HCT116 (cell line): ENCODE results near the gene CYB5B. TPM values are rescaled to one million over a fixed set of nuclear protein-coding genes. Genes with fewer than 3 reads are reported as not detected.

Source experiments
- ATAC-seq: fragments of 200-7000 bp; cut with Tn5 transposase; 2 replicates; pipeline ENCODE4 v1.9.1; 2020; ENCODE audit warnings: mild to moderate bottlenecking, moderate library complexity
- BruUV-seq: library from RNA; stranded (reverse); fragments of 400-500 nt; replicated peaks from 2 replicates; lab custom pipeline; 2021; lab: Mats Ljungman, UMichigan
- CTCF ChIA-PET: fragments of 300-600 bp; sonication (Branson Sonifier 250); formaldehyde crosslinking; loops from one replicate; lab custom pipeline; 2021; ENCODE audit warnings: antibody characterized with exemption; lab: Charles Lee
- POLR2A ChIA-PET: fragments of 300-600, 350-600 bp; sonication (Branson Sonifier 250); formaldehyde crosslinking; loops from one replicate; lab custom pipeline; 2021; ENCODE audit warnings: antibody characterized with exemption; lab: Charles Lee
- RAD21 ChIA-PET, 2 experiments: fragments of 300-600 bp; sonication (Branson Sonifier 250); formaldehyde crosslinking; loops; one replicate each; lab custom pipeline; 2023; ENCODE audit warnings: low total read pairs in 2 of 2; ENCODE audit not compliant: uncharacterized antibody in 2 of 2, unreplicated experiment in 2 of 2, low non-redundant PET in 1 of 2; lab: Charles Lee
- DNase-seq: peaks from one replicate; pipeline ENCODE4 v3.0.0-alpha.2; 2010; ENCODE audit warnings: low read depth, low spot score
- H2AFZ ChIP-seq: fragments of 200-600 bp; shearing (Covaris generic), sonication (generic); 2 replicates; pipeline ENCODE4 v1.6.1; 2017; ENCODE audit warnings: low read depth, mixed run types, mixed read lengths, antibody characterized with exemption, low read length; ENCODE audit not compliant: poor library complexity, severe bottlenecking
- H3K27ac ChIP-seq: 2 replicates; pipeline ENCODE4 v1.5.1; 2012; ENCODE audit warnings: low read depth, low read length
- H3K27me3 ChIP-seq: fragments of 200-600 bp; sonication (generic); 2 replicates; pipeline ENCODE4 v1.6.1; 2016; ENCODE audit warnings: mixed run types, low read length, mixed read lengths; ENCODE audit not compliant: insufficient read depth
- H3K36me3 ChIP-seq, 2 experiments: fragments of 200-500 bp in 1 of 2; fragments of 200-600 bp in 1 of 2; sonication (Bioruptor generic) in 1 of 2; sonication (generic) in 1 of 2; 2 replicates each; pipeline versions ENCODE4 v1.5.1 to v1.6.1; 2014 to 2016; ENCODE audit warnings: low read length in 2 of 2, inconsistent platforms in 1 of 2, mixed read lengths in 1 of 2, mixed run types in 1 of 2; ENCODE audit not compliant: insufficient read depth in 2 of 2, control insufficient read depth in 1 of 2
- H3K4me1 ChIP-seq, 2 experiments: fragments of 200-600 bp in 1 of 2; sonication (generic) in 1 of 2; 2 replicates each; pipeline versions ENCODE4 v1.5.1 to v1.6.1; 2012 to 2017; ENCODE audit warnings: low read length in 2 of 2, inconsistent platforms in 1 of 2, mild to moderate bottlenecking in 1 of 2, mixed read lengths in 1 of 2, mixed run types in 1 of 2, moderate library complexity in 1 of 2; ENCODE audit not compliant: insufficient read depth in 2 of 2, control insufficient read depth in 1 of 2
- H3K4me2 ChIP-seq: fragments of 200-600 bp; sonication (generic); 2 replicates; pipeline ENCODE4 v1.6.1; 2017; ENCODE audit warnings: mixed run types, low read length, mixed read lengths
- H3K4me3 ChIP-seq, 2 experiments: fragments of 200-600 bp in 1 of 2; sonication (generic) in 1 of 2; replicated peaks in 1 of 2; 2 replicates each; pipeline ENCODE4 v1.5.1; 2011 to 2016; ENCODE audit warnings: low read length in 2 of 2, control low read depth in 1 of 2, low read depth in 1 of 2, mild to moderate bottlenecking in 1 of 2, mixed read lengths in 1 of 2, mixed run types in 1 of 2
- H3K79me2 ChIP-seq: fragments of 200-600 bp; sonication (generic); 2 replicates; pipeline ENCODE4 v1.6.1; 2017; ENCODE audit warnings: mild to moderate bottlenecking, mixed run types, low read length, moderate library complexity, mixed read lengths; ENCODE audit not compliant: insufficient read depth
- H3K9ac ChIP-seq: fragments of 200-600 bp; sonication (generic); 2 replicates; pipeline ENCODE4 v1.6.1; 2016; ENCODE audit warnings: low read length, mixed read lengths
- H3K9me2 ChIP-seq: fragments of 200-600 bp; sonication (generic), shearing (Covaris generic); 2 replicates; pipeline ENCODE4 v1.6.1; 2017; ENCODE audit warnings: mixed run types, mild to moderate bottlenecking, moderate library complexity; ENCODE audit not compliant: insufficient read depth
- H3K9me3 ChIP-seq, 2 experiments: fragments of 200-500 bp in 1 of 2; fragments of 200-600 bp in 1 of 2; sonication (Bioruptor generic) in 1 of 2; sonication (generic) in 1 of 2; 2 replicates each; pipeline ENCODE4 v1.6.1; 2014 to 2017; ENCODE audit warnings: low read length in 2 of 2, mixed read lengths in 2 of 2, inconsistent platforms in 1 of 2, low read depth in 1 of 2, mild to moderate bottlenecking in 1 of 2, mixed run types in 1 of 2, moderate library complexity in 1 of 2; ENCODE audit not compliant: control insufficient read depth in 1 of 2, insufficient read depth in 1 of 2
- H4K20me1 ChIP-seq: fragments of 200-600 bp; sonication (generic), shearing (Covaris generic); 2 replicates; pipeline ENCODE4 v1.6.1; 2017; ENCODE audit warnings: mixed run types, mild to moderate bottlenecking, moderate library complexity; ENCODE audit not compliant: insufficient read depth
- CBX3 ChIP-seq: IDR thresholded peaks from 2 replicates; pipeline ENCODE4 v1.6.1; 2012; ENCODE audit warnings: low read depth
- CEBPB ChIP-seq: IDR thresholded peaks from 2 replicates; pipeline ENCODE4 v1.6.1; 2012; ENCODE audit warnings: low read depth
- EGR1 ChIP-seq: IDR thresholded peaks from 2 replicates; pipeline ENCODE4 v1.6.1; 2012; ENCODE audit warnings: low read depth
- ELF1 ChIP-seq: IDR thresholded peaks from 2 replicates; pipeline ENCODE4 v1.6.1; 2012; ENCODE audit warnings: low read depth, borderline replicate concordance
- EZH2 ChIP-seq: fragments of 200-600 bp; sonication (generic); IDR thresholded peaks from 2 replicates; pipeline ENCODE4 v1.6.1; 2017; ENCODE audit warnings: antibody characterized with exemption, mixed run types
- FOSL1 ChIP-seq: IDR thresholded peaks from 2 replicates; pipeline ENCODE4 v1.6.1; 2012; ENCODE audit warnings: low read depth
- JUND ChIP-seq: IDR thresholded peaks from 2 replicates; pipeline ENCODE4 v1.6.1; 2012
- MAX ChIP-seq: IDR thresholded peaks from 2 replicates; pipeline ENCODE4 v1.6.1; 2012
- POLR2A ChIP-seq: IDR thresholded peaks from 2 replicates; pipeline ENCODE4 v1.7.0; 2011; ENCODE audit warnings: borderline replicate concordance; ENCODE audit not compliant: insufficient read depth, insufficient read length; ENCODE audit errors: extremely low read depth
- POLR2AphosphoS5 ChIP-seq: IDR thresholded peaks from 2 replicates; pipeline ENCODE4 v1.6.1; 2011; ENCODE audit warnings: mild to moderate bottlenecking, low read depth, low read length, moderate library complexity
- SP1 ChIP-seq: IDR thresholded peaks from 2 replicates; pipeline ENCODE4 v1.6.1; 2012; ENCODE audit warnings: low read depth
- SRF ChIP-seq: IDR thresholded peaks from 2 replicates; pipeline ENCODE4 v1.6.1; 2012; ENCODE audit warnings: low read depth
- TCF7L2 ChIP-seq: IDR thresholded peaks from 2 replicates; pipeline ENCODE4 v1.7.0; 2011; ENCODE audit warnings: borderline replicate concordance, inconsistent platforms; ENCODE audit not compliant: insufficient read depth, insufficient read length; ENCODE audit errors: extremely low read depth
- ZFX ChIP-seq: fragments of 450-650 bp; IDR thresholded peaks from 2 replicates; pipeline ENCODE4 v1.6.1; 2017
- intact Hi-C: fragments of 100-400 bp; cut with micrococcal nuclease; formaldehyde crosslinking; loops from 2 replicates; pipeline ENCODE4 v1.10.0; 2022
- total RNA-seq: library from RNA; stranded (reverse); gene quantifications from one replicate; pipeline ENCODE4 v1.2.1, GENCODE V29; 2021; ENCODE audit not compliant: unreplicated experiment
- TF ChIP-seq, protein P1 (sequence below), 3 experiments: fragments of 200-600 bp in 1 of 3; sonication (generic) in 1 of 3; IDR thresholded peaks in 2 of 3; conservative IDR thresholded peaks in 1 of 3; 2 replicates each; pipeline ENCODE4 v1.5.1; 2012 to 2017; ENCODE audit warnings: low read depth in 2 of 3, low read length in 2 of 3, antibody characterized with exemption in 1 of 3, borderline replicate concordance in 1 of 3, control low read depth in 1 of 3, mild to moderate bottlenecking in 1 of 3, mixed read lengths in 1 of 3, mixed run types in 1 of 3, moderate library complexity in 1 of 3; ENCODE audit not compliant: insufficient read depth in 1 of 3

Gene CYB5B
- total RNA-seq, 1 experiment from 2014 or later: 689 TPM

GRCh38 chr16:69486272-69486671 lies 61.9 kb downstream of the CYB5B start:
- H3K4me3 ChIP-seq: no peak overlapping the region
- no peaks in the 10 kb centered on the region for H3K9me3 ChIP-seq
- H3K4me1 ChIP-seq: peaks cover 39% of the 10 kb centered on the region in 2 experiments; a peak in 3 of 4 replicates
- no peak overlapping the region for H2AFZ ChIP-seq
- intact Hi-C loops: no loop called here
- no peaks in the 10 kb centered on the region for H4K20me1 ChIP-seq
- ChIA-PET POLR2A (no interaction called here), CTCF (no interaction called here), RAD21 (no interaction called here)
- no TSS peak for BruUV-seq
- TF ChIP-seq SP1 (no peak), POLR2A (no peak), JUND (no peak), SRF (no peak), EZH2 (no peak), FOSL1 (no peak), ELF1 (no peak), MAX (no peak), EGR1 (no peak)
- ATAC-seq: no peak
- no peak overlapping the region for H3K27ac ChIP-seq
- no peak overlapping the region for H3K9ac ChIP-seq
- no peak overlapping the region for H3K4me2 ChIP-seq
- DNase-seq: no peak
- H3K79me2 ChIP-seq: no peaks in the 10 kb centered on the region
- no peaks in the 10 kb centered on the region for H3K27me3 ChIP-seq
- no peaks in the 10 kb centered on the region for H3K36me3 ChIP-seq
- no peaks in the 10 kb centered on the region for H3K9me2 ChIP-seq

DNA sequence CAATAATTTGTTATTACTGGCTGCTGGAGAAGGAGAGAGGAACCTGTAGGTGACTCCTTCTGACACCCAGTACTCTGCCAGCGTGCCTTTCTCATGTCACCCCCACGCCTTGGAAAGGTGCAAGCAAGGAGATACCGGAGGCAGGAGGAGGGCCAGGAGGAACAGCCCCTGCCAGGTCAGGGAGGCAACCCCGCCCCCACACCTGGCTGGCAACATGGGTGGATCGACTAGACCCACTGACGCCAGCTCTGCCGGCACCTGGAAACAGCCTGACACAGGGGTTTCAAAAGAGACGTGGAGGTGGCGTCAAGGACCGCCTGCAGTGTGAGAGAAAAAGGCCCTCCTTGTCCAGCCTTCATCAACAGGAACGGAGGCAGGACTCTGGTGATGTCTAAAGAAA lies 62.3 kb downstream of the CYB5B start:
- intact Hi-C loops: no loop called here
- ChIA-PET RAD21 (no interaction called here), CTCF (no interaction called here), POLR2A (no interaction called here)
- Histone ChIP-seq H3K36me3 (no peaks in the 10 kb centered on the region; a peak in 1 of 4 replicates), H4K20me1 (no peaks in the 10 kb centered on the region), H3K27ac (no peak overlapping the region), H3K4me2 (no peak overlapping the region), H3K4me3 (no peak overlapping the region), H2AFZ (no peak overlapping the region), H3K27me3 (no peaks in the 10 kb centered on the region), H3K79me2 (no peaks in the 10 kb centered on the region), H3K9ac (no peak overlapping the region), H3K4me1 (peaks cover 34 to 35% of the 10 kb centered on the region in 2 experiments; a peak in 3 of 4 replicates), H3K9me2 (no peaks in the 10 kb centered on the region), H3K9me3 (no peaks in the 10 kb centered on the region)
- no peak for DNase-seq
- no peak for ATAC-seq
- TF ChIP-seq CBX3 (no peak), POLR2AphosphoS5 (no peak), ZFX (no peak), TCF7L2 (no peak), EZH2 (no peak), SRF (no peak), CEBPB (no peak), EGR1 (no peak), POLR2A (no peak)
- TF ChIP-seq, protein P1, sequence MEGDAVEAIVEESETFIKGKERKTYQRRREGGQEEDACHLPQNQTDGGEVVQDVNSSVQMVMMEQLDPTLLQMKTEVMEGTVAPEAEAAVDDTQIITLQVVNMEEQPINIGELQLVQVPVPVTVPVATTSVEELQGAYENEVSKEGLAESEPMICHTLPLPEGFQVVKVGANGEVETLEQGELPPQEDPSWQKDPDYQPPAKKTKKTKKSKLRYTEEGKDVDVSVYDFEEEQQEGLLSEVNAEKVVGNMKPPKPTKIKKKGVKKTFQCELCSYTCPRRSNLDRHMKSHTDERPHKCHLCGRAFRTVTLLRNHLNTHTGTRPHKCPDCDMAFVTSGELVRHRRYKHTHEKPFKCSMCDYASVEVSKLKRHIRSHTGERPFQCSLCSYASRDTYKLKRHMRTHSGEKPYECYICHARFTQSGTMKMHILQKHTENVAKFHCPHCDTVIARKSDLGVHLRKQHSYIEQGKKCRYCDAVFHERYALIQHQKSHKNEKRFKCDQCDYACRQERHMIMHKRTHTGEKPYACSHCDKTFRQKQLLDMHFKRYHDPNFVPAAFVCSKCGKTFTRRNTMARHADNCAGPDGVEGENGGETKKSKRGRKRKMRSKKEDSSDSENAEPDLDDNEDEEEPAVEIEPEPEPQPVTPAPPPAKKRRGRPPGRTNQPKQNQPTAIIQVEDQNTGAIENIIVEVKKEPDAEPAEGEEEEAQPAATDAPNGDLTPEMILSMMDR (IDR thresholded peaks at IDR 0.05 in 2 of 3, conservative IDR thresholded peaks at IDR 0.05 in 1 of 3; ENCODE audit: borderline replicate concordance in 1 of 3, insufficient read depth in 1 of 3, low read depth in 2 of 3, low read length in 2 of 3): no peak
- BruUV-seq: no TSS peak
